GM21825 (cell line): Measurements from ENCODE around the gene ATP8B4.
"Not testable (repeated sequence)": the region's sequence is repeated elsewhere in the genome, so short reads cannot be mapped to it uniquely, and the experiment has no call there.

Experiments used
- ATAC-seq: cut with Tn5 transposase; IDR thresholded peaks from one replicate; pipeline ENCODE4 v1.9.1; 2021; ENCODE audit warnings: mild to moderate bottlenecking, moderate library complexity; ENCODE audit not compliant: unreplicated experiment

ATP8B4 gene

GRCh38 chr15:50119063-50120040 is at the start of gene ATP8B4:
TSS of gene ATP8B4 (minus strand) at chr15:50119233. CDS start at chr15:50106966, 12,267 bp downstream.
- ATAC-seq = no peak

DNA sequence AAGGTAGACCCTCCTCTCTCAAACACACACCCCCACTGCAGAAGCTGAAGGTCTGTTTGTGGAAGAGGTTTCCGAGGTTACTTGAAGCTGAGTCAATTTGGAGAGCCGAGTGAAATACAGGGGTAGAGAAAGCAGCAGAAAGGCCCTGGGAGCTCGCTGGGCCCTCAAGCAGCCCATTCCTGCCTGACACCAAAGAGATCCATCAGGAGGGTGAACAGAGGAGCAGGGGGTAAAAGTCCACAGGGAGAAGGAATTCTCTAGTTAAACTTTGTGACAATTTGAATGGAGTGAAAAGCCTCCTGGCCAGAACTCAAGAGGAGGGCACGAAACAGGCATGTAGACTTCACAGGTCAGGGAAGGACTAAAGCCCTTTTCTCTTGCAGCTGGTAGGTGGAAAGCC is 49.3 kb upstream of the ATP8B4 start:
- no peak for ATAC-seq

DNA sequence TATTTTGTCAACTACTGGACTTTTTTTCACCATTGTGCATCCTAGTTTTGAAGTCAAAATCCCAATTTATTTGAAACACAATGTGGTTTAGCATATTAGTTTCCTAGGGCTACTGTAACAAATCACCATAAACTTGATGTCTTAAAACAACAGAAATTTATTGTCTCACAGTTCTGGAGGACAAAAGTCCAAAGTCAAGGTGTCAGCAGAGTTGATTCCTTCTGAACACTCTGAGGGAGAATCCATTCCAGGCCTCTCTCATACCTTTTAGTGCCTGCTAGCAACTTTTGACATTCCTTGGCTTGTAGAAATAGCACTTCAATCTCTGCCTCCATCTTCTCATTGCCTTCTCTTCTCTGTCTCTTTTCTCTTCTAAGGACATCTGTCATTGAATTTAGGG is 48.1 kb upstream of the ATP8B4 start:
- no peak for ATAC-seq

DNA sequence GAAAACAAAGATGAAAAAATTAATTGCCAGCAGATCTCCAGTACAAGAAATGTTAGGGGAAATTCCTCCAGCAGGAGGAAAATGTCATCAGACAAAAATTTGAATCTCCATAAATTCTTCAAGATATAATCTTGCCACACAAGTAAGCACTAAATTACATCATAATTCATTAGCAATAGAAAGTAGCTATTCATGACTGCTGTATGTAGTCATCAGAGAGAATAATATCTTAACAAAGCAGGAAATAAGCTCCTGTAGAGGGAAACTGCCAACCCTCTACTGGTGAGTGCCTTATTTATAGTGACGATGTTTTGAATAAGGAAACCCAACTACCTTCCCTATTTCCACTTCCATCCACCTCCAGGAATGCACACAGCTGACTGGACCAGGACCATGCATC is 47.2 kb upstream of the ATP8B4 start:
- ATAC-seq = no peak

GRCh38 chr15:50164458-50164857 is 45.4 kb upstream of the ATP8B4 start:
- ATAC-seq = no peak

DNA sequence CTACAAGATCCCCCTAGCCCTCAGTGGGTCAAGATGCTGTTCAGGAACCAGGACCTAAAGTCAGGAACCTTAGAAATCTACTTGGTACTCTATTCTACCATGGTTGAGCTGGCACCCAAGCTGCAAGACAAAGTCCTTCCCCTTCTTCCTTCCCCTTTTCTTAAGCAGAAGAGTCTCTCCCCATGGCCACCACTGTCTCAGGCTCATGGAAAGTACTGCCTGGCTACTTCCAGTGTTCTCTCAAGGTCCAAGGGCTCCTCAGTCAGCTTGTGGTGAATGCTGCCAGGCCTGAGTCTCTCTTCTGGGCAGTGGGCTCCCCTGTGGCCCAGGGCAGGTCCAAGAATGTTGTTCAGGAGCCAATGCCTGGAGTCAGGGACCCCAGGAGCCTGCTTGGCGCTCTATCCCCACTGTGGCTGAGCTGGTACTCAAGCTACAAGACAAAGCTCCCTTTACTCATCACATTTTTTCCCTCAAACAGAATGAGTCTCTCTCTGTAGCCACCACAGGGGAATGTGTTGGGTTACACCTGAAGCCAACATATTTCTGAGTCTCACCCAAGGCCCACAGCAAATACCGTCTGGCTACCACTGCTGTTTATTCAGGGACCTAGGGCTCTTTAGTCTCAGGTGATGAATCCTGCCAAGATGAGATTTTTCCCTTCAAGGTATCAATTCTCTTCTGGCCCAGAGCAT is 44.8 kb upstream of the ATP8B4 start:
- ATAC-seq = no peak

DNA sequence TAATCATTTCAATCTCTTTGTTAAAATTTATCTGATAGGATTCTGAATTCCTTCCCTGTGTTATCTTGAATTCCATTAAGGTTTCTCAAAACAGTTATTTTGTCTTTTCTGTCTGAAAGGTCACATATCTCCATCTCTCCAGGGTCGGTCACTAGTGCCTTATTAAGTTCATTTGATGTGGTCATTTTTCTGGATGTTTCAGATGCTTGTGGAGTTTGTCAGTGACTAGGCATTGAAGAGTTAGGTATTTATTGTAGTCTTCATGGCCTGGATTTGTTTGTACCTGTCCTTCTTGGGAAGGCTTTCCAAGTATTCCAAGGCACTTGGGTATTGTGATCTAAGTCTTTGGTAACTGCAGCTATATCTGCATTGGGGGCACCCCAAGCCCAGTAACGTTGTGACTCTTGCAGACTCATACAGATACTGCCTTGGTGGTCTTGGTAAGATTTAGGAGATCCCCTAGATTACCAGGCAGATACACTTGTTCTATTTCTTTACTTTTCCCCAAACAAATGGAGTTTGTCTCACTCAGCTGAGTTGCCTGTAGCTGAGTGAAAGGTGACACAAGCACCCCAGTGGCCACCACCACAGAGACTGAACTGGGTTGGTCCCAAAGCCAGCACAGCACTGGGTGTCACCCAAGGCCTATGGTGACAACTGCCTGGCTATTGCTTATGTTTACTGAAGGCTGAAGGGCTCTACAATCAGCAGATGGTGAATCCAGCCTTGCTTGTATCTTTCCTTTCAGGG is 44.1 kb upstream of the ATP8B4 start:
- ATAC-seq = no peak

GRCh38 chr15:50158236-50158635 is 39.2 kb upstream of the ATP8B4 start:
- ATAC-seq = not testable (repeated sequence)

DNA sequence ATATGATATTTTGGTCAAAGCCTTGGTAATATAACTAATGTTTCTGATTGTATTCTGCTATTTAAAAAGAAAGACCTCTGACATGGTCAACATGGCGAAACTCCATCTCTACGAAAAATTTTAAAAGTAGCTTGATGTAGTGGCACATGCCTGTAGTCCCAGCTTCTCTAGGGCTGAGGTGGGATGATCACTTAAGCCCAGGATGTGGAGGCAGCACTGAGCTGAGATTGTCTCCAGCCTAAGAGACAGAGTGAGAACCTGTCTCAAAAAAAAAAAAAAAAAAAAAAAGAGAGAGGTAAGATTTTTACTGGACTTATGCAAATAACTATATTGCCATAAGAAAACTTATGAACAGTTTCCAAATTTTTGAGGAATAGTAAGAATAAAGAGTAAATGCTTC is 32.4 kb upstream of the ATP8B4 start:
- ATAC-seq = no peak

DNA sequence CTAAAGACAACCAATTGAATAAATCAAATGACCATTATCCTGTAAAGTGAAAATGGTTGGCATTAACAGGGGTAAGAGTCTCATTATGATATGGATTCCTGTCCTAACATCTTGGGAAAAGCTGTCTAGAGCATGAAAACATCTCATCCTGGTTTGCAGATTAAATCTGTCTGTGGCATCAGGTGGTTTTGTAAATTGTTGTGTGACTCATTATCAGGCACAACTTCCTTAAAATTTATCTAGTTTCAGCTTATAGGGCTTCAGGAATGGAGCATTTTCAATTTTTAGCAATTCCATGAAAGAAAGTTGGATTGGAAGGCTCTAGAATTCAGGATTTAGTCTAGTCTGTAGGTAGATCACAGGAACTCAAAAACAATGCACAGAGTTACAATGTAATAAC is 31.8 kb upstream of the ATP8B4 start:
- ATAC-seq = no peak

DNA sequence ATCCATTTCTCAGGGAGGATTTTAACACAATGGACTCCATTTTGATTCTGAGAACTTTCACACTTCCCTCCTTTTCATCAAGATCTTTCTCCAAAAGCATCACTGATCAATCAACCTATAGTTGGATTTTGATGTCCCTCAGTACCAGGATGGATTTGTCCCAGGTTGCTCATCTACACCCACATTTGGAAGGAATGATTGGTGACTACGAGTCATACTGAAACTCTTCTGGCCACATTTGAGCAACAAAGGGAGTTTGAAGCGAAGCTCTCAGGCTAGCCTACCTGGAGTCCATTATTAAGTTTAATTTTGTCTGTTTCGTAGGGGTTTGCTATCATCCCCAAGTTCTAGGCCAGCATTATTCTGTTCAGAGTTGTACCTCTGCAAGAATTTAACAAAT is 31.3 kb upstream of the ATP8B4 start:
- ATAC-seq = no peak

GRCh38 chr15:50149090-50149489 is 30.1 kb upstream of the ATP8B4 start:
- ATAC-seq = no peak

GRCh38 chr15:50148362-50148963 is 29.4 kb upstream of the ATP8B4 start:
- no peak for ATAC-seq

DNA sequence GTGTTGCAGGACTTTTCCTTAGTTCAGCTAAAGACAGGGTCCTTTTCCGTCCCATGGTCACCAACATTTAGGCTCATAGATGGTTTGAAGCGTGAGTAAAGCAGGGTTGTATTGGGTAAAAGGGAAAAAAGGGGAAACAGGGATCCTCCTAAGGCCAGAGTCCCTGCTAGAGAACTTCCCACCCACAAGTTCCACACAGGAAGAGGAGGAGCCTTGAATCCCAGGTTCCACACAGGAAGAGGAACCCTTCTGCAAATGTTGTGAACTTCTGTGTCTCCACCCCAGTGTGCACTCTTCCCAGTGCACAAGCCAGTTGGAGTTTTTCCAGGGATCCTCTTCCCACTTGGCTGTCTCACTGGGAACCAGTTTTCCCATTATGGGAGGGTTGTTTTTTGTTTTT is 27.6 kb upstream of the ATP8B4 start:
- no peak for ATAC-seq

- ATAC-seq = no peak
Measured at GRCh38 chr15:50145451-50145872, 26.4 kb upstream of the ATP8B4 start.

DNA sequence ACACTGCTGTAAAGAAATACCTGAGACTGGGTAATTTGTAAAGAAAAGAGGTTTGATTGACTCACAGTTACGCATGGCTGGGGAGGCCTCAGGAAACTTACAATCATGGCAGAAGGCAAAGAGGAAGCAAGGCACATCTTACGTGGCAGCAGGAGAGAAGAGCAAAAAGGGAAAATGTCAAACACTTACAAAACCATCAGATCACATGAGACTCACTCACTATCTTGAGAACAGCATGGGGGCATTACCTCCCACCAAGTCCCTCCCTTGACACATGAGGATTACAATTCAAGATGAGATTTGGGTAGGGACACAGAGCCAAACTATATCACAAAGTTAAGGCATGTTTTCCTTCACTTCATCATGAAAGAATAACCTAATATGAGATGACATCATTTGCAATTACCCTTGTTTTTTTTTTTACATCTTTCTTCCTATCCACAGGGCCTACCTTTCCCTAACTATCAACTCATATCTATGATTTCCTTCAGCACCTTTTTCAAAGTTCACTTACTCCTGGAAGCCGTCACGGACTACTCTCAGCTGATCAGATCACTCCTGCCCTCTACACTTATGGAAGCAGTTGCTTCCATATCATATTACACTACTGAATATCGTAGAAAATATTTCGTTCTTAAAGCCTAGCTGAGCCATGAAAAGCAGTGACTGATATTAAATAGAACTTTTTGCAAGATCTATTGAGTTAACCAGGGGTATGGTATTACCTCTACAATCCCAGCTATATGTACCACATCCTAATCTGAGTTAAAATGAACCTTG is 25.5 kb upstream of the ATP8B4 start:
- ATAC-seq = no peak

- ATAC-seq = no peak
Measured at GRCh38 chr15:50143255-50143860, 24.3 kb upstream of the ATP8B4 start.

GRCh38 chr15:50141856-50142255 is 22.8 kb upstream of the ATP8B4 start:
- no peak for ATAC-seq

- no peak for ATAC-seq
Measured at GRCh38 chr15:50140983-50141382, 21.9 kb upstream of the ATP8B4 start.

DNA sequence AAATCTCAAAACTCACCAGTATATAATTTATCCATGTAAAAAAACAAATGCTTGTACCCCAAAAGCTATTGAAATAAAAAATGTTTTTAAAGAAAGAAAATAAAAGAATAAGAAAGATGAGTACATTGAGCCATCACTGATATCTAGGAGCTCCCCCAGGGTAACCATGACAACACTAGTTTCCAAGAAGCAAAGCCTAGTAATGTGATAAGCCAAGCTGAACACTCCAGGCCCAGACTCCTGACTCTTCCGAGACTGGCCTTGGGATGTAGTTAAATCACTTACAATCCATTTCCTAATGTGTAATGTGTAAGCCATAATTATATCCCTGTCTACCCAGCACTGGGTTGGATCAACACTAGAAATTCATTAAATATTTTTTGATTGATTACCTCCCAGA is 21.1 kb upstream of the ATP8B4 start:
- no peak for ATAC-seq
